NOMO-1 treated with dmso at 0.1 percent for 144 hours (cell line): ENCODE data around the gene WNT6.

Source experiments
- DNase-seq: peaks from one replicate; lab custom pipeline; 2025; ENCODE audit not compliant: unreplicated experiment; lab: John Stamatoyannopoulos, UW

Gene WNT6

DNA sequence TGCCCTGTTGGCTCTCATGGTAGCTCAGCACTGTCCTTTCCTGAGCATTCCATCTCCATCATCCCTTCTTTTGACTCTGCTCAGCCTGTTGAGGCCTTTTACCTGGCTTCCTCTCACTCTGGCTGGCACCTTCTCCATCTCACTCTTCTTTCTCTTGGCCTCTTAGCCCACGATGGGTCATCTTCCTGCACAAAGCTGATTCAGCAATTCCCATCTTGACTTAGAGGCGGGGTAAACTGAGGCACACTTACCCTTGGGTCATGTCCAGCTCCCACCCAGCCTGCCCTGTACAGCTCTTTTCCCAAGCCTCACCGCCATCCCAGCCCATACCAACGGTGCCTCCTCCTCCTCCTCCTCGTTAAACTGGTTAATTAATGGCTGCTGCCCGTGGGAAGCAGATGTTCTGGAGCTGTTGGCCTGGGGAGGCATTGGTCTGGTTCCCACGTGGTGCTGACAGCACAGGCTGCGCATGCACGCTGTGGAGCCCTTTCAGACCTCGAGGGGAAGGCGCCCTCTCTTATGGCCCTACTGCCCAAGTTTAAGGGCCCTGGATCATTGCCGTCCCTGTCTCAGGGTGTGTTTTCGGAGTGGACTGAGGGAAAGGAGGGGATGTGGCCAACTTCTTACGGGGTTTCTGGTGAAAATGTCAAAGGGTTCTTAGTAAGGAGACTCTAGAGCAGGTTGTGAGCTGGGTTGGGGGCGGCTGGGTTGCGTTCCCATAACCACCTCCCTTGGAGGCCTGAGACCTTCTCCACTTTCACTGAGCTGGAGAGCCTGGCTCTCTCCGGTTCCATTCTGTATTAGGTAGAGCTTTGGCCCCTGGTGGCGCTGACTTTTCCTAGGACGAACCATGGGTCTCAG is 31.9 kb downstream of the WNT6 start:
- DNase-seq, result no peak

DNA sequence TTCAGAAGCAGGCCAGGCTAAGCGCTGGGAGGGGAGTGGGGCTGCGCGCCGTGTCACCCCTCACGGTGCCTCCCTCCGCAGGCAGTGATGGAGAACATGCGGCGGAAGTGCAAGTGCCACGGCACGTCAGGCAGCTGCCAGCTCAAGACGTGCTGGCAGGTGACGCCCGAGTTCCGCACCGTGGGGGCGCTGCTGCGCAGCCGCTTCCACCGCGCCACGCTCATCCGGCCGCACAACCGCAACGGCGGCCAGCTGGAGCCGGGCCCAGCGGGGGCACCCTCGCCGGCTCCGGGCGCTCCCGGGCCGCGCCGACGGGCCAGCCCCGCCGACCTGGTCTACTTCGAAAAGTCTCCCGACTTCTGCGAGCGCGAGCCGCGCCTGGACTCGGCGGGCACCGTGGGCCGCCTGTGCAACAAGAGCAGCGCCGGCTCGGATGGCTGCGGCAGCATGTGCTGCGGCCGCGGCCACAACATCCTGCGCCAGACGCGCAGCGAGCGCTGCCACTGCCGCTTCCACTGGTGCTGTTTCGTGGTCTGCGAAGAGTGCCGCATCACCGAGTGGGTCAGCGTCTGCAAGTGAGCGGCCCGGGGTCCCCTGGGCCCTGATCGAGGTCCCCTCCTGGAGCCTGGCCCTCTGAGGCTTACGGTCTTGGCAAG is 33.2 kb downstream of the WNT6 start:
- peak; percentile 80 for DNase-seq

DNA sequence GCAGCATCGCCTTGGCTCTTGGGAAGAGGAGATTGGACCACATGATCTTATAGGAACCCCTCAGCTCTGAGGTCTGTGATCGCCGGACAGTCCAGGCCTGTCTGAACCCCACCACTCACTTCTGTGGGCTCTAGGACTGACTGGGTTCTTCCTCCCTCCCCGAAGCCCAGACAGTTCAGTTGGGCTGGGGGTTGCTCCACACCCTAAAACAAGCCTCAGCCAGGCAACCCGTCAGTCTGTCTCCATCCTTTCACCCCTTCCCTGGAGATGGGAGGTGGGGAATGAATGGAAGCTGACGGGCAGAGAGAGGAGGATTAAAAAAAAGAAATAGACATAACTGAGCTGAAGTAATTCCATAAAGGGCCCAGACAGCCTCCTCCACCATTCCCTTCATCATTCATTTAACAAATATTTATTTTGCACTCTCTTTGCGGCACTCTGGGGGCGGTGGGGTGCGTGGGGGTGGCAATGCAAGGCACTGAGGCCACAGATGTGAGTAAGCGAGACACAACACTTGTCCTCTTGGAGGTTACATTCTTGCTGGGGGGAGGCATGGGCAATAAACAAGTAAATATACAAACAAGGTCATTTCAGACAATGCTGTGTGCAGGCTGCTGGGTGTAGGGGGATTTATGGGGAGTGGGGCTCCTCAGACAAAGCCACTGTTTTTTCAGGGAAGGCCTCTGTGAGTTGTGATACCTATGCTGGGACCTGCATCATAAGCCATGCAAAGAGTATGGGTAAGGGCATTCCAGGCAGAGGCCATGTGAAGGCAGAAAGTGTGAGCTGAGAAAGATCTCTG is 33.9 kb downstream of the WNT6 start:
- DNase-seq, result no peak

DNA sequence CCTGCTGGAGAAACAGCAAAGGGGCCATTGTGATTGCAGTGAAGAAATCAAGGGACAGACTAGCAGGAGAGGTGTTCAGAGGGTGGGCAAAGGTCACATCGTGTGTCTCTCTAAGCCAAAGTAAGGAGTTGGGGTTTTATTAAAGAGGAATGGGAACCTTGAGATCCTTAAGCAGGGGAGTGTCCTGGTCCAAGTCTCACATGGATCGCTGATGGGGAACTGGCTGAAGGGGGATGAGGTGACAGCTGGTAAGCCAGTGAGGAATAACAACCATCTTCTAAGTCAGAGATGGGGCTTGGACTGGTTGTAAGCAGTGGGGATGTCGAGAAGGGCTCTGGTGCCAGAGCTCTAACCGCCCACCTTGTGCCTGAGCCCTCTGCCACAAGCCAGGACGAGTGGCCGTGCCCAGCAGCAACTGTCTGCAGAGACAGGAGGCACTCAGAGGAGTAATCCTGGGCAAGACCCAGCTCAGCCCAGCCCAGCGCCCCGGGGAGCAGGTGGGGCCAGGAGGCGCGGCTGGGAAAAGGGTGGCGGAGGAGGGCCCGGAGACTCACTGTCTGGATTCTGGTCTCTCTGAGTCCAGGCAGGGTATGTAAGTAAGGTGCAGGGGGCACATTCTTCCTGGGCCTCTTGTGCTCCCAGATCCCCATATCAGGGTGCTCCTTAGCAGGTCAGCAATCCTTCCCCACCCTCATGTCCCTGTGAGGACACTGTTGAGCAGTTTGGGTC is 34.7 kb downstream of the WNT6 start:
- no peak for DNase-seq

DNA sequence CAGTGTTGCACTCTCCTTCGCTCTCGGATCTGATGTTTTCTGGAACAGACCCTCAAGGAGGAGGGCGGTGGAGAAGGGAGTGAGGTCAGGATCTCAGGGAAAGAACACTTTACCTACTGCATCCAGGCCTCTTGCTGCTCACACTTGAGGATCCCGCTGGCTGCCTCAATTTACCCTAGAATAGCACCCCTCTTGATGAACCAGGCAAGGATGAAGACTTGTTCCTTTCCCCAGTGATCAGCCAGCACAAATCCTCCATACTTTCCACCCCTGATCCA is 35.2 kb downstream of the WNT6 start:
- DNase-seq, result no peak

DNA sequence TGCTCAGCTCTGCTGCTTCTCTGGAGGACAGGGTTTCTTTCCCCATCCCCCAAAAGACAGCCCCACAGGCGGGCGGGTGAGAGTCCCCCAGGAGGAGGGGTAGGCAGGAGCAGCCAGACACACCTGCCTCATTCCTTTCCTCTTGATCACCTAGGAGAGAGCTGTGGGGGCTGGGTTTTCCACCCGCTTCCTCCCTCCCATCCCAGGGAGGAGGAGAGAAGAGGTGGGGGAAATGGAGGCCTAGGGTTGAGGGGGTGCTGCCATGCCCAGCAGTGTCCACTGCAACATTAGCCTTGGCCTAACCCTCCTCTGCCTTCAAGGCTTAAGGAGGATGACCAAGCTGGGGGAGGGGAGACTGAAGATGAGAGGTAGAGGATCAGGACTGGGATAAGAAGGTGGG is 35.7 kb downstream of the WNT6 start:
- no peak for DNase-seq

DNA sequence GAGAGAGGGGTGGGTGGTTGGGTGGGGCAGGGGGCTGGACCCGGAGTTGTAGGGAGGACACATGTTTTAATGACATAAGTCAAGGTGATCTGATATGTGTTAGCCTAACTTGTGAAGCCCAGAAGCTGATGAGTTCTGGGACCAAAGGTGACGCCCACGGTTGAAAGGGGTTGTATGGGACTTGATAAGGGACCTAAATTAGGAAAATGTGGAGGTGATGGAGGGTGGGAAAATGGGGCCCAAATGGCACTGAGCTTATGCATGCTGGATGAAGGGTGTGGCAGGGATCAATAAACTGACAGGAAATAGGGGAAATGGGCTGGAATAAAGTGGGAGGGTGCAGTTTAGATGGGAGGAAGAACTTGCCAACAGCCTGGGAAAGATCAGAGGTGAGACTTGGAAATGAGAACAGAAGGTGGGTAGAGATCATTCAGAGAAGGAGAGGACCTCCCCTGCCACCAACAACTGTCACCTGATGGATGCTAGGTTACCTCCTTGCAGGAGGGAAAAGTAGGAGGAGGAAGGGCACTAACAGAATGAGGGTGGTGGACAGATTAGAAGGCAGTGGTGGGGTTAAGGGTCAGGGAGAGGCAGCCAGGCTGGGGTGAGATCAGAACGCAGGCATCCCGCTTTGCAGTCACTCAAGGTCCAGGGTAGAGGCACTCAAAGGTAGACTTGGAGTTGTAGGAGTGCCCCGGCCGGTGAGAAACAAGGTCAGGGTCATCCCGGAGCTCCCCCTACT is 36.3 kb downstream of the WNT6 start:
- DNase-seq, result no peak

DNA sequence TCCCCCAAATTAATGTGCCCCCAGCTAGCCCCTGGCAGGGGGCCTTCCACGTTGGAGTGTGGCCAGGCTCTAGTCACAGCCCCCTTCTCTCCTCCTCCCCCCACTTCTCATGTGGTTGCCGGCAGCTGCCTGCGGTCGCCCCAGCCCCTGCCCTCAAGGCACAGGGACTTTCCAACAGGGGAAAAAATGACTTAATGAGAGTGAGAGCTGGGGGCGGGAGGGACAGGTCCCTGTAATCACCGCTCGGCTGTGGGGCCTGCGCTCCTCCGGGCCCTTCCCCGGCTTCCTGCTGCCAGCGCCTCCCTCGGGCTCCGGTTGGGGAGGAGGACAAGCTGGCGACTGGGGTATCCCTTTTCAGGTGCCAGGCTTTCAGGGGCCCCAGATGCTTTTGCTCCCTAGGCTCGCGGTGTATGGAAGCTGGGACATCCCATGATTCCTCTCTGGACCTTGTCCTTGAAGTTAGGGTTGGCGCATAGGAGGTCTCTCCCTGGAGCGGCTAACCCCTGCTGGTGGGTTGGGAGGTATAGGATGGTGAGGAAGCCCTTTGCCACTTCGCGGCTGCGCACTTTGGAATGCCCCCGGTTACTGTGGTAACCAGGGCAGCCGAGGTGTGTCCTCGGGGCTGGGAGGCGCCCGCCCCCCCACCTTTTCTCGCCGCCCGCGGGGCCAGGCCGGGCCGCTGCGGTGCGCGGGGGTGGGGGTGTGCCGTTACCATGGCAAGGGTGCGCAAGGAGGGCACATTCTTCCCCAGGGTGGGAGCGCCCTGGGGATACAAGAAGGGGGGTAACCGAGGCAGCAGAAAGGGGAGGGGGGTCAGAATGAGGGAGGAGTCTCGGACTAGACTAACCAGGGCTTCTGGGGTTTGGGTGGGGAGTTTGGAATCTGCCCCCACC is 37.1 kb downstream of the WNT6 start:
- no peak for DNase-seq

DNA sequence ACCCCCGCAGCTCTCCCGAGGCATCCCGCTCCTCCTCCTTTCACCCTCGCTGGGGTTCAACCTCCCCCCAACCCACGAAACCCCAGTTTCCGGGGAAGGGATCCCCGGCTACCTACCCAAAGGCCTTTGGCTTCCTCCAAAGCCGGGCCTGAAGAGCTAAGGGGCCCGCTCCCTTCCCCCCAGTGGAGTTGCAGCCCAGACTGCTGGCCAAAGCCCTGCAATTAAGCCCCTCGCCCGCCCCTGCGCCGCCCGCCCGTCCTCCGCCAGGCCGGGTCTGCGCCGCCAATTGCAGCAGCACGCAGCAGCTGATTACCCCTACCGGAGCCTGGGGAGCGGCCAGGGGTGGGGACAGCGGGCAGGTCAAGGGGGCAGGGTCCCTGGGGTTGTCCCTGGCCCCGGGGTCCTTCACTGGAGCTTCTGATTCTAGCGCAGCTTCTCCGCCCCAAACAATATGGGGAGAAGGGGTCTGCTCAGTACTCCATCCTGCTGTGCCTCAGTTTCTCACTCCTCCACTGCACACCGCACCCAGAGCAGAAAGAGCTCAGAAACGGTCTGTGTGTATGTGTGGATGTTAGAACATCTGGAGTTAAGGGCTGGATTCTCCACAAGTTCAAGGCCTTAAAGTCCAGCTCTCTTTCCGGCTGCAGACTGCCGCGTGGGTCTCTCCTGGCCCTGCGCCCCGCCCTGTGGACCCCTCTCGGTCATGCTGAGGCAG is 37.9 kb downstream of the WNT6 start:
- DNase-seq, result no peak

DNA sequence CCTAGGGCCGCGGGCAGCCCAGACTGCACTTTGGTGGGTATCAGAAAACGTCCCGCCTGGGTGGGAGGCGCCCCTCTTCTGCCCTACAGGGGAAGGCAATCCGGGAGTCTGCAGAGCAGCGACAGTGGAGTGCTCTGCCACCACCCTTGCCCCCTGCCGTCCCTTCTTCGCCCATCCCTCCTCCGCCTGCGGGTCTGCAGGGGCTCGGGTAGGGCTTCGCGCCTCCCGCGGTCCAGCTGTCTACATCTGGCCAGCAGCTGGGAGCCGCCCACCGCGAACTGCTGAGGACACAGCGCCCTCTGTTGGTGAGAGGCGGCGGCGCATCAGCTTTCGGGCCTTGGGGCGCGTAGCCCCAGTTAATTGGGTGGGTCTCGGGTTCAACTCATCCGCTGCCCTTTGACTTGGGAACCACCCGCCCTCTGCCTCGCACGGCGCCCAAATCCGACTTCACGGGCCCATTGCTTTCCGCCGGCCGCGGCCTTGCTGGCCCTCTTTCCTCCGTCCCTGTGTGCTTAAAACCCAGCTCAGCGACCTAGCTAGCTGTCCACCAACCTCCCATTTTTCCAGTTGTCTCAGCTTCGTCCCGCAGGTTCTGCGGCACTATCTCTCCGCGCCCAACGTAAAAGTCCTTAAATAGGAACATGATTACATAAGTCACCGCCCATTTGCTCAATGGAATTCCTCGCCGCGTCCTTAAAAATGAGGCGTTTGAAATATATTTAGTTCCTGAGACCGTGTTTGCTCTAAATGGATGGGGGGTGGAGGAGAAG is 38.7 kb downstream of the WNT6 start:
- DNase-seq, result peak; percentile 30

DNA sequence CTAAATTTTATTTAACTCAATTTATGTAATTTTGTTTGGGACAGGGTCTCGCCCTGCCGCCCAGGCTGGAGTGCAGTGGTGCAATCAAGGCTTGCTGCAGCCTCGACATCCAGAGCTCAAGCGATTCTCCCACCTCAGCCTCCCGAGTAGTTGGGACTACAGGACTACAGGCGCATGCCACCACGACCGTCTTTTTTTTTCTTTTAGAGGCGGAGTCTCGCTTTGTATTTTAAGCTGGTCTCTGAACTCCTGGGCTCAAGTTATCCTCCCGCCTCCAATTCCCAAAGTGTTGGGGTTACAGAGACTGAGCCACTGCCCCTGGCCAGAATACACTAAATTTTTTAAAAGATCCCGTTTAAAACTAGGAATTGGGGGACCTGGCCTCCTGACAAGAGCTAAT is 39.5 kb downstream of the WNT6 start:
- DNase-seq, result no peak

DNA sequence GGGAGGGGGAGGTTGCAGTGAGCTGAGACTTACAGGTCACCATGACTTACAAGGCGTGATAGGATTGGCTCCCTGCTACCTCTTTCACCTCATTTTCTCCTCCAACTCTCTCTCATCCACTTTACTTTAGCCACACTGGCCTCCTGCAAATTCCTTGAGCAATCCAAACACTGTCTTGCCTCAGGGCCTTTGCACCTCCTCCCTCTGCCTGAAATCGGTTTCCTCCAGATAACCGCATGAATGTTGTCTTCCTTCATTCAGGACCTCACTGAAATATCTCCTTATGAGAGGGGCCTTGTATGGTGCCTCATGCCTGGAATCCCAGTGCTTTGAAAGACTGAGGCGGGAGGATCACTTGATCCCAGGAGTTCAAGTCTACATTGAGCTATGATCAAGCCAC is 42.8 kb downstream of the WNT6 start:
- DNase-seq, result no peak

DNA sequence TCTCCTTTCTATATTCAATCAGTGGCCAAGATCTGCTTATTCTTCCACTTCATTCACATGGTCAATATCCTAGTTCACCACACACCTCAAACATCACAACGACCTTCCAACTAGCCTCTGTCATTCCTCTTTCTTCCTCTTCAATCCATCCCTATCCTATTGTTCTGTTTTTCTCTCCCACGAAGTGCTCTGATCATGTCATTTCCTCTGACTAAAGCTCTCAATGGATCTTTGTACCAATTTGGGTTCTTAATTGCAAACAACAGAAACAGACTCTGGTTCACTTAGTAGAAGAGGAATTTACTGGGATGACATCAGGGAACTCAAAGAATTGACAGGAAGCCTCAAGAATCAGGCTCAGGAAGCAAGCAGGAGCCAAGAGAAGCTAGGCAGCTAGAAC is 44.6 kb downstream of the WNT6 start:
- no peak for DNase-seq

DNA sequence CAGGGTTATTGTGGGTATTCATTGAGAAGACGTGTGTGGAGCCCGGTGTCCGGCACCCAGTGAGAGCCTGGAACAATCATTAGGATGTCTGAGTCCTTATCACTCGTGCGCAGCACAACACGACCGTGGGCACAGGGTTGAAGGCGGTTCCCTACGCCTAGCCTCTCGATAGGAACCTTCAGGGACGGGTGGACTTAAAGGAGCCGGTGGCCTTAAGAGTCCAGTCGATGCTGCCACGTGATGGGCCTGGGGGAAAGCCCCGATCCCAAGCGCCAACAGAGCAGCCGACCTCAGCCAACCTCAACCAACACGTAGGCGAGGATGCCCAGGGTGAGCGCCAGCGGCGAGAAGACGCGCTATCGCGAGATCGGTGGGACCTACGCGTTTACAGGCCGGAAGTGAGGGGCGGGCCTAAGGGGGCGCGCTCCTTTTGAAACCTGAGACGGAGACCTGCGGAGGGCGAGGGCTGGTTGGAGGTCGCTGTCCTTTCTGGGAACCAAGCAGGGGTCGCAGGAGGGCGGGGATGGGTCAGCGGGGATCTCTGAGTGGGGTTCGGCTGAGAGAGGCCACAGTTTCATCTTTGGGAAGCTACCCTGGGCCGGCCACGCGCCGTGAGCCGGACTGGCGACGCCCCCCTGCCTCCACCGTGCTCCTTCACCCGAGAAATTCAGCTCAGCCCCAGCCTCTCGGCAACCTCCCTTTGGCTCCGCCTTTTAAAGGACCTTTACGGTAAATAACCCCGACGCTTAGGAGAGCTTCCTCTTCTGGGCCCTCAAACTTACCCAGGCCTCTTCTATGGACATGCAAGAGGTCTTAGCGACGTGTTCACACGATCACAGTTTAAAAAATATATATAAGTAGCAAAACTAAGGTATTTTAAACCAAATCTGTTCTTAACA is 49.4 kb downstream of the WNT6 start:
- DNase-seq, result peak; percentile 93

DNA sequence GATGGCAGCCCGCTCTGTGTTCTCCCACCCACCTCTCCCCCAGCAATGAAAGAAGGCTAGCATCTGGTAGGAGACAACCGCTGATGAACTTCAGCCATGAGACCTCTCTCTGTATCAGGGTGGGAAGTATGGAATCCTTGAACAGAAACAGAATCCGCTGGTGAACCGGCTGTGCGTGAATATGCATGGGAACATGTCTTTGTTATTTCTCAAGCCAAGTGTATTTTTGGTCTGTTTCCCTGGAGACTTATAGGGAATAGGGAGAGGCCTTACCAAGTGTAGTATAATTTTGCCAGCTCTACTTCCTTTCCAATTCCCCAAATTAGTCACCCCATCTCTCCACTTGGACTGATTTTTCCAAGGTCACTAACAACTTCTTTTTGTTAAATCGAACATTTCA is 51.1 kb downstream of the WNT6 start:
- no peak for DNase-seq

DNA sequence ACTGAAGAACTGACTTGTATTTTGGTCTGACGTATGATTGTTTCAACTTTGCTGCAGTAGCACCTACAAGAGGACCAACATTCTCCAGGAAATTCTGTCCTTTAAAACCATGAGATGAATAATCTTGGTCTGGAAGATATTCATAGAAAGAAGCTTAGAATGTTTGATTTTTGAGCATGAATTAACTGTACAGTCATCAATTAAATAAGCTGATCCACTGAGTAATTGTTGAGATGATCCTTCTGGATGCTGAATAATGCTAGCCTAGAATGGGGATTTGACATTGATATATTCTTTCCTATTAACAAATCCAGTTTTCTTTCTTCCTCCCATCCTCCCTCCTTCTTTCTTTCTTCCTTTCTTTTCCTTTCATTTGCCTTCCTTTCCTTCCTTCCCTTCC is 60.9 kb downstream of the WNT6 start:
- DNase-seq, result no peak
